ENCODE data around the gene P2RY11. TPM values are rescaled to one million over a fixed set of nuclear protein-coding genes. Genes with fewer than 3 reads are reported as not detected.

P2RY11 gene
- total RNA-seq, 1 experiment from 2014 or later: 43.8 TPM

GRCh38 chr19:10135551-10136334 is 24.2 kb downstream of the P2RY11 start:
- Histone ChIP-seq H3K9me3 (ENCODE audit: control insufficient read depth in 1 of 2, insufficient read depth in 1 of 2, low read depth in 1 of 2, low read length in 2 of 2) (no peaks in the 10 kb centered on the region), H3K9me2 (ENCODE audit: insufficient read depth) (no peaks in the 10 kb centered on the region), H3K27ac (ENCODE audit: low read depth, low read length) (no peak overlapping the region), H3K9ac (ENCODE audit: low read length) (no peak overlapping the region), H2AFZ (ENCODE audit: low read depth, low read length, poor library complexity, severe bottlenecking) (no peak overlapping the region), H4K20me1 (ENCODE audit: insufficient read depth) (no peaks in the 10 kb centered on the region), H3K79me2 (ENCODE audit: insufficient read depth, low read length) (no peaks in the 10 kb centered on the region), H3K27me3 (ENCODE audit: insufficient read depth, low read length) (no peaks in the 10 kb centered on the region), H3K4me2 (ENCODE audit: low read length) (no peak overlapping the region), H3K36me3 (ENCODE audit: control insufficient read depth in 1 of 2, insufficient read depth in 2 of 2, low read length in 2 of 2) (peaks cover 33 to 69% of the 10 kb centered on the region in 2 experiments; a peak in 3 of 4 replicates), H3K4me1 (ENCODE audit: control insufficient read depth in 1 of 2, insufficient read depth in 2 of 2, low read length in 2 of 2) (peaks cover 0 to 6% of the 10 kb centered on the region in 2 experiments; a peak in 2 of 4 replicates), H3K4me3 (replicated peaks in 1 of 2; ENCODE audit: low read depth in 1 of 2, low read length in 2 of 2) (no peak overlapping the region)
- TF ChIP-seq SP1 (IDR thresholded peaks at IDR 0.05; ENCODE audit: low read depth) (no peak), ZNF274 (IDR thresholded peaks at IDR 0.05; ENCODE audit: low read depth, low read length) (no peak), EGR1 (IDR thresholded peaks at IDR 0.05; ENCODE audit: low read depth) (no peak), ELF1 (IDR thresholded peaks at IDR 0.05; ENCODE audit: borderline replicate concordance, low read depth) (no peak), SIN3A (IDR thresholded peaks at IDR 0.05; ENCODE audit: low read depth) (no peak), YY1 (IDR thresholded peaks at IDR 0.05; ENCODE audit: extremely low read depth, insufficient replicate concordance, low read depth, low read length) (no peak), REST (IDR thresholded peaks at IDR 0.05; ENCODE audit: low read depth) (no peak), SRF (IDR thresholded peaks at IDR 0.05; ENCODE audit: low read depth) (no peak), JUND (IDR thresholded peaks at IDR 0.05) (no peak), ZFX (IDR thresholded peaks at IDR 0.05) (no peak), ATF3 (IDR thresholded peaks at IDR 0.05) (no peak), MAX (IDR thresholded peaks at IDR 0.05) (no peak), POLR2A (IDR thresholded peaks at IDR 0.05; ENCODE audit: borderline replicate concordance, extremely low read depth, insufficient read depth, insufficient read length) (no peak)
- TF ChIP-seq, protein P1, sequence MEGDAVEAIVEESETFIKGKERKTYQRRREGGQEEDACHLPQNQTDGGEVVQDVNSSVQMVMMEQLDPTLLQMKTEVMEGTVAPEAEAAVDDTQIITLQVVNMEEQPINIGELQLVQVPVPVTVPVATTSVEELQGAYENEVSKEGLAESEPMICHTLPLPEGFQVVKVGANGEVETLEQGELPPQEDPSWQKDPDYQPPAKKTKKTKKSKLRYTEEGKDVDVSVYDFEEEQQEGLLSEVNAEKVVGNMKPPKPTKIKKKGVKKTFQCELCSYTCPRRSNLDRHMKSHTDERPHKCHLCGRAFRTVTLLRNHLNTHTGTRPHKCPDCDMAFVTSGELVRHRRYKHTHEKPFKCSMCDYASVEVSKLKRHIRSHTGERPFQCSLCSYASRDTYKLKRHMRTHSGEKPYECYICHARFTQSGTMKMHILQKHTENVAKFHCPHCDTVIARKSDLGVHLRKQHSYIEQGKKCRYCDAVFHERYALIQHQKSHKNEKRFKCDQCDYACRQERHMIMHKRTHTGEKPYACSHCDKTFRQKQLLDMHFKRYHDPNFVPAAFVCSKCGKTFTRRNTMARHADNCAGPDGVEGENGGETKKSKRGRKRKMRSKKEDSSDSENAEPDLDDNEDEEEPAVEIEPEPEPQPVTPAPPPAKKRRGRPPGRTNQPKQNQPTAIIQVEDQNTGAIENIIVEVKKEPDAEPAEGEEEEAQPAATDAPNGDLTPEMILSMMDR (IDR thresholded peaks at IDR 0.05 in 2 of 3, conservative IDR thresholded peaks at IDR 0.05 in 1 of 3; ENCODE audit: borderline replicate concordance in 1 of 3, insufficient read depth in 1 of 3, low read depth in 2 of 3, low read length in 2 of 3): no peak
- 0 out of 2 replicates have a peak, but pooled peaks have one; percentile 6 for ATAC-seq
- intact Hi-C loops (cut with micrococcal nuclease): no loop called here
- POLR2A ChIA-PET: no interaction called here
- RAD21 ChIA-PET (ENCODE audit: low non-redundant PET in 1 of 2, low total read pairs in 2 of 2, uncharacterized antibody in 2 of 2, unreplicated experiment in 2 of 2): interaction anchor here in 1 of 2 experiments (0.6 kb wide), 1 partner anchor 114 kb away, joined by 5 read pairs; no protein-coding TSS in a partner anchor
- CTCF ChIA-PET: no interaction called here
- no TSS peak for BruUV-seq (replicated peaks)
- no peak for DNase-seq (ENCODE audit: low read depth, low spot score)
